ENCODE data around the gene EIF2S3.
"Not testable (repeated sequence)": the region's sequence is repeated elsewhere in the genome, so short reads cannot be mapped to it uniquely, and the experiment has no call there.

Gene EIF2S3

DNA sequence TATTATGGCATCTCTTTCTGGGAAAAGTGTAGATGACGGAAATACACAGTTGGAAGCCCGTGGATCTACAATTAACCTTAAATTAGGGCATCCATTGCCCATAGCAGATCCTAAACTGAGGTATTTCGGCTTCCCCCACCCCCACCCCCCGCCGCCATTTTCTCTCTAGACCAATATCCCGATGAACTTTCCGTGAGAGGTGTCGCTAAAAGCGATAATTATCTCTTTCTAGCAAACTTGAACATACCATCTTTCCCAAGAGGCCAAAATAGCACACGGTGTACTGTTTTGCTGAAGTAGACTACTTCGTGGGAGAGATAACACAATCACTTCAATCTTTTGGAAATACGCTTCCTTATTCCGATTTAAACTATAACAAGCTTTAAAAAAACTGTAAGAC, 28.3 kb upstream of the EIF2S3 start:
- Histone ChIP-seq H3K36me3 (ENCODE audit: insufficient read depth, insufficient read length, low read length) (peaks cover 11% of the 10 kb centered on the region), H3K4me3 (ENCODE audit: insufficient read length, low read depth) (peak overlapping the region; percentile 74), H3K4me1 (ENCODE audit: insufficient read depth, insufficient read length) (no peaks in the 10 kb centered on the region), H3K9ac (ENCODE audit: insufficient read length, low read depth) (peak overlapping the region; percentile 90), H3K9me3 (ENCODE audit: insufficient read depth, low read length) (no peaks in the 10 kb centered on the region), H3K27me3 (ENCODE audit: insufficient read depth, insufficient read length) (no peaks in the 10 kb centered on the region)
- no peak for DNase-seq (ENCODE audit: low read depth, low spot score)
- TF ChIP-seq YY1 (IDR thresholded peaks at IDR 0.05; ENCODE audit: insufficient read depth, insufficient read length) (no peak), ZNF274 (IDR thresholded peaks at IDR 0.05; ENCODE audit: low read depth, low read length) (no peak), SUZ12 (IDR thresholded peaks at IDR 0.05; ENCODE audit: extremely low read depth, insufficient read depth, insufficient read length) (no peak)

DNA sequence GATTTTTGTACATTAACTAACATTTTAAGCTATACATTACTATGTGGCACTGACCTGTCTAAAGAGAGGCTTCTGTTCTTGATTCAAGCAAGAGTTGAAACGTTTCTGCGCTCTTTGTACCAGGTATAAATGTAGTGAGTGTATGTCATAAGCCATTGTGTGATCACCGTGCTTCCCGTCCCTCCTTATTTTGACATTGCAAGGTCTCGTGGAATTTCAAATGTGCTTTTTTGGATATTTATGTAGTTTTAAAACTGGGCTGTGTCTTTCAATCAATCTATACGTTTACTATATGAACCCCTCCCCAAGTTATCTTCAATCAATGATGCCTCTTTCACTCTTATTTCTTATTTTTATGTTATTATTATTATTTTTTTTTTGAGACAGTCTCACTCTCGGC, 27.7 kb upstream of the EIF2S3 start, which contains the start of gene KLHL15:
Gene KLHL15 (minus strand): TSS at position 101 of the 400 bp plus-strand sequence. CDS start 20,493 bp downstream, outside the sequence.
- H3K9me3 ChIP-seq (ENCODE audit: insufficient read depth, low read length): no peaks in the 10 kb centered on the region
- H3K27me3 ChIP-seq (ENCODE audit: insufficient read depth, insufficient read length): no peaks in the 10 kb centered on the region
- peak within 1 kb of the TSS; percentile 74 for H3K4me3 ChIP-seq (ENCODE audit: insufficient read length, low read depth)
- H3K4me1 ChIP-seq (ENCODE audit: insufficient read depth, insufficient read length): no peaks in the 10 kb centered on the region
- no peak for DNase-seq (ENCODE audit: low read depth, low spot score)
- H3K9ac ChIP-seq (ENCODE audit: insufficient read length, low read depth): peak within 1 kb of the TSS; percentile 90
- H3K36me3 ChIP-seq (ENCODE audit: insufficient read depth, insufficient read length, low read length): peaks cover 6% of the 10 kb centered on the region
- TF ChIP-seq ZNF274 (IDR thresholded peaks at IDR 0.05; ENCODE audit: low read depth, low read length) (no peak), SUZ12 (IDR thresholded peaks at IDR 0.05; ENCODE audit: extremely low read depth, insufficient read depth, insufficient read length) (no peak), YY1 (IDR thresholded peaks at IDR 0.05; ENCODE audit: insufficient read depth, insufficient read length) (no peak)

DNA sequence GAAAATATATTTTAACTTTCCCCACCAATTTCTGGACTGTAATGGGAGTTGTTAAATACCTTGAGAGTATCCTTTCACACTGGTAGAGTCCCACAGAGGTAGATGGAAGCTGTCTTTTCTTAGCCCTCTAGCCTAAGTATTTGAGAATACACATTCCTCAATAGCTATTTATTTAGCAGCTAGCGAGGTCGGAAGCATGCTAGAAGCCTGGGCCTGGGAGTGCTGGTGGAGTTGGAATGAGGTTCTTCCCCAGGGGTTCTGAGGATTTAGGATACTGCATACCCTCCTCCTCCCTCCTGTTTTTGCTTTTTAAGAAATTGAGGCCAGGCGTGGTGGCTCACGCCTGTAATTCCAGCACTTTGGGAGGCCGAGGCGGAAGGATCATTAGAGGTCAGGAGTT, 26.8 kb upstream of the EIF2S3 start:
- DNase-seq (ENCODE audit: low read depth, low spot score): no peak
- Histone ChIP-seq H3K4me3 (ENCODE audit: insufficient read length, low read depth) (no peak overlapping the region), H3K27me3 (ENCODE audit: insufficient read depth, insufficient read length) (no peaks in the 10 kb centered on the region), H3K9ac (ENCODE audit: insufficient read length, low read depth) (no peak overlapping the region), H3K4me1 (ENCODE audit: insufficient read depth, insufficient read length) (no peaks in the 10 kb centered on the region), H3K9me3 (ENCODE audit: insufficient read depth, low read length) (no peaks in the 10 kb centered on the region), H3K36me3 (ENCODE audit: insufficient read depth, insufficient read length, low read length) (no peaks in the 10 kb centered on the region)
- no peak for TF ChIP-seq YY1 (IDR thresholded peaks at IDR 0.05; ENCODE audit: insufficient read depth, insufficient read length)
- no peak for TF ChIP-seq SUZ12 (IDR thresholded peaks at IDR 0.05; ENCODE audit: extremely low read depth, insufficient read depth, insufficient read length)
- TF ChIP-seq ZNF274 (IDR thresholded peaks at IDR 0.05; ENCODE audit: low read depth, low read length): no peak

GRCh38 chrX:24030597-24030996, 24.2 kb upstream of the EIF2S3 start:
- no peak for TF ChIP-seq SUZ12 (IDR thresholded peaks at IDR 0.05; ENCODE audit: extremely low read depth, insufficient read depth, insufficient read length)
- no peak for TF ChIP-seq YY1 (IDR thresholded peaks at IDR 0.05; ENCODE audit: insufficient read depth, insufficient read length)
- TF ChIP-seq ZNF274 (IDR thresholded peaks at IDR 0.05; ENCODE audit: low read depth, low read length): no peak
- Histone ChIP-seq H3K9me3 (ENCODE audit: insufficient read depth, low read length) (no peaks in the 10 kb centered on the region), H3K4me1 (ENCODE audit: insufficient read depth, insufficient read length) (no peaks in the 10 kb centered on the region), H3K4me3 (ENCODE audit: insufficient read length, low read depth) (no peak overlapping the region), H3K9ac (ENCODE audit: insufficient read length, low read depth) (no peak overlapping the region), H3K36me3 (ENCODE audit: insufficient read depth, insufficient read length, low read length) (no peaks in the 10 kb centered on the region), H3K27me3 (ENCODE audit: insufficient read depth, insufficient read length) (no peaks in the 10 kb centered on the region)
- no peak for DNase-seq (ENCODE audit: low read depth, low spot score)

GRCh38 chrX:24034485-24034884, 20.3 kb upstream of the EIF2S3 start:
- no peak overlapping the region for H3K9ac ChIP-seq (ENCODE audit: insufficient read length, low read depth)
- H3K9me3 ChIP-seq (ENCODE audit: insufficient read depth, low read length): no peaks in the 10 kb centered on the region
- TF ChIP-seq ZNF274 (IDR thresholded peaks at IDR 0.05; ENCODE audit: low read depth, low read length): no peak
- no peaks in the 10 kb centered on the region for H3K27me3 ChIP-seq (ENCODE audit: insufficient read depth, insufficient read length)
- no peak overlapping the region for H3K4me3 ChIP-seq (ENCODE audit: insufficient read length, low read depth)
- no peaks in the 10 kb centered on the region for H3K4me1 ChIP-seq (ENCODE audit: insufficient read depth, insufficient read length)
- DNase-seq (ENCODE audit: low read depth, low spot score): no peak
- no peaks in the 10 kb centered on the region for H3K36me3 ChIP-seq (ENCODE audit: insufficient read depth, insufficient read length, low read length)

- no peak overlapping the region for H3K4me3 ChIP-seq (ENCODE audit: insufficient read length, low read depth)
- no peak overlapping the region for H3K9ac ChIP-seq (ENCODE audit: insufficient read length, low read depth)
- no peak for DNase-seq (ENCODE audit: low read depth, low spot score)
These were observed 17.0 kb upstream of the EIF2S3 start for GRCh38 chrX:24037729-24038128.

DNA sequence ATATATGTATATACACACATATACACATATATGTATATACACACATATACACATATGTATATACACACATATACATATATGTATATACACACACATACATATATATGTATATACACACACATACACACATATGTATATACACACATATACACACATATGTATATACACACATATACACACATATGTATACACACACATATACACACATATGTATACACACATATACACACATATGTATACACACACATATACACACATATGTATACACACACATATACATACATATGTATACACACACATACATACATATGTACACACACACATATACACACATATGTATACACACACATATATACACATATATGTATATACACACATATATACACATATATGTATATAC, 8.7 kb upstream of the EIF2S3 start:
- H3K4me1 ChIP-seq (ENCODE audit: insufficient read depth, insufficient read length); H3K36me3 ChIP-seq (ENCODE audit: insufficient read depth, insufficient read length, low read length); H3K27me3 ChIP-seq (ENCODE audit: insufficient read depth, insufficient read length); H3K9ac ChIP-seq (ENCODE audit: insufficient read length, low read depth); DNase-seq (ENCODE audit: low read depth, low spot score); H3K4me3 ChIP-seq (ENCODE audit: insufficient read length, low read depth); H3K9me3 ChIP-seq (ENCODE audit: insufficient read depth, low read length): not testable (repeated sequence)

More at GRCh38 chrX:24037729-24038128, 17.0 kb upstream of the EIF2S3 start:
- Histone ChIP-seq H3K36me3 (ENCODE audit: insufficient read depth, insufficient read length, low read length) (no peaks in the 10 kb centered on the region), H3K4me1 (ENCODE audit: insufficient read depth, insufficient read length) (no peaks in the 10 kb centered on the region), H3K27me3 (ENCODE audit: insufficient read depth, insufficient read length) (no peaks in the 10 kb centered on the region), H3K9me3 (ENCODE audit: insufficient read depth, low read length) (no peaks in the 10 kb centered on the region)
- TF ChIP-seq SUZ12 (IDR thresholded peaks at IDR 0.05; ENCODE audit: extremely low read depth, insufficient read depth, insufficient read length): no peak

DNA sequence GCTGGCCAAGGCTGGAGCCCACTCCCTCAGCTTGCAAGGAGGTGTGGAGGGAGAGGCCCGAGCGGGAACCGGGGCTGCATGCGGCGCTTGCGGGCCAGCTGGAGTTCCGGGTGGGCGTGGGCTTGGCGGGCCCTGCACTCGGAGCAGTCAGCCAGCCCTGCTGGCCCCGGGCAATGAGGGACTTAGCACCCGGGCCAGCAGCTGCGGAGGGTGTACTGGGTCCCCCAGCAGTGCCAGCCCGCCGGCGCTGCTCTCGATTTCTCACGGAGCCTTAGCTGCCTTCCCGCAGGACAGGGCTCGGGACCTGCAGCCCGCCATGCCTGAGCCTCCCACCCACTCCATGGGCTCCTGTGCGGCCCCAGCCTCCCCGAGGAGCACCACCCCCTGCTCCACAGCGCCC, 5.1 kb upstream of the EIF2S3 start:
- DNase-seq (ENCODE audit: low read depth, low spot score); H3K27me3 ChIP-seq (ENCODE audit: insufficient read depth, insufficient read length); H3K4me3 ChIP-seq (ENCODE audit: insufficient read length, low read depth); H3K9me3 ChIP-seq (ENCODE audit: insufficient read depth, low read length); H3K4me1 ChIP-seq (ENCODE audit: insufficient read depth, insufficient read length); H3K9ac ChIP-seq (ENCODE audit: insufficient read length, low read depth); H3K36me3 ChIP-seq (ENCODE audit: insufficient read depth, insufficient read length, low read length): not testable (repeated sequence)

DNA sequence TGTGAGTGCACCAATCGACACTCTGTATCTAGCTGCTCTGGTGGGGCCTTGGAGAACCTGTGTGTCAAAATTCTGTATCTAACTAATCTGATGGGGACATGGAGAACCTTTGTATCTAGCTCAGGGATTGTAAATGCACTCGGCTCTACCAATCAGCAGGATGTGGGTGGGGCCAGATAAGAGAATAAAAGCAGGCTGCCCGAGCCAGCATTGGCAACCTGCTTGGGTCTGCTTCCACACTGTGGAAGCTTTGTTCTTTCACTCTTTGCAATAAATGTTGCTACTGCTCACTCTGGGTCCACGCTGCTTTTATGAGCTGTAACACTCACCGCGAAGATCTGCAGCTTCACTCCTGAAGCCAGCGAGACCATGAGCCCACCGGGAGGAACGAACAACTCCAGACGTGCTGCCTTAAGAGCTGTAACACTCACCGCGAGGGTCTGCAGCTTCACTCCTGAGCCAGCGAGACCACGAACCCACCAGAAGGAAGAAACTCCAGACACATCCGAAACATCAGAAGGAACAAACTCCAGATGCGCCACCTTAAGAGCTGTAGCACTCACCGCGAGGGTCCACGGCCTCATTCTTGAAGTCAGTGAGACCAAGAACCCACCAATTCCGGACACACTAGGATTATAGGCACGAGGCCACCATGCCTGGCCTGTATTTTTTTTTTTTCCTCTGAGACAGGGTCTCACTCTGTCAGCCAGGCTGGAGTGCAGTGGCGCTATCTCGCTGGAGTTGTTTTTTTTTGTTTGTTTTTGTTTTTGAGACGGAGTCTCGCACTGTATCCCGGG, 4.0 kb upstream of the EIF2S3 start:
- not testable (repeated sequence) for H3K4me1 ChIP-seq (ENCODE audit: insufficient read depth, insufficient read length); H3K9me3 ChIP-seq (ENCODE audit: insufficient read depth, low read length); DNase-seq (ENCODE audit: low read depth, low spot score); H3K4me3 ChIP-seq (ENCODE audit: insufficient read length, low read depth); H3K9ac ChIP-seq (ENCODE audit: insufficient read length, low read depth); H3K36me3 ChIP-seq (ENCODE audit: insufficient read depth, insufficient read length, low read length); H3K27me3 ChIP-seq (ENCODE audit: insufficient read depth, insufficient read length)
